Esophagus squamous epithelium (tissue), 4 donors: ENCODE measurements around the gene HOXD8.

Source experiments
- POLR2A ChIP-seq, 4 donors: fragments of 450-650 bp; IDR thresholded peaks; one replicate each; pipeline ENCODE4 v1.6.1; 2017; ENCODE audit warnings: antibody characterized with exemption in 4 of 4, mild to moderate bottlenecking in 4 of 4, moderate library complexity in 3 of 4
- TF ChIP-seq, protein P1 (sequence below), 6 experiments: fragments of 450-650 bp in 4 of 6; fragments of 200-600 bp in 2 of 6; sonication (generic) in 2 of 6; IDR thresholded peaks; one replicate each; pipeline ENCODE4 v1.5.1; 2016 to 2019; ENCODE audit warnings: antibody characterized with exemption in 6 of 6, mild to moderate bottlenecking in 4 of 6, moderate library complexity in 4 of 6

DNA sequence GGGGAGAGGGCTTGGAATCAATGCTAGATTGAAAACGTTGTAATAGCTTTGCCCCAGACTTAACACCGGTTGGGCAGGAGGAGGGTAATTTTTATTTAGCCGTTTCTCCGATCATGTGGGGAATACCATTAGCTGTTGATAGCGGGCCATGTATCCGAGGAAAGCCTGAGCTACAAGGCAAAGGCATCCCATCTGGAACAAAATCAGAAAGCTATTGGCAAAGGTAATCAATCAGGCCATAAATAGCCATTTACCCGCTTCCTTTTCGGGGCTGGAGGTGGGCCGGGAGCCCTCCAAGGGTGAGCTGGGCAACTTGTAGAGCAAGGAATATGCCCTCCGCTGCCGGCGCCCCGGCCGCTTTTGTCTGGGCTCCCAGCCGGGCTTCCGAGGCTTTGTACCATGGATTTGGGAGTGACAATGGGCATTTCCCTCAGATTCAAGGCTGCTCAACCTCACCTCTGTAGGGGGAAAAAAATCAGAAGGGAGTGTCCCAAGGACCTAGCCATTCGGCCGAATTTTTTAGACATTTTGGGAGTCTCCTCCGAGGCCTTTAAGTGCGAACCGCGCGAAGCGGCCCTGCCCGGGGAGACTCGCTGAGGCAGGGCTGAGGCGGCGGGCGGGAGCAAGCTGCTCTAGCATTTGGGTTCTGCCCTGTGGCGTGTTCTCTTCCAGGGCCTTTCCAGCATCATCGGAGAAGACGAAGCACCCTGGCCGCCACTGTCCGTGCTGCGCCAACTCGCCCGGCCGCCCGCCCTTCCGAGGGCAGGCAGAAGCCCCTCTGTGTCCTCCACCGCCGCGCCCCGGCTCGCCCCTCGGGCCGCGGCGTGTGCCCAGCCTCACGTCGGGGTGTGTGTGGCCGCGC lies 8.1 kb upstream of the HOXD8 start:
- TF ChIP-seq, protein P1, sequence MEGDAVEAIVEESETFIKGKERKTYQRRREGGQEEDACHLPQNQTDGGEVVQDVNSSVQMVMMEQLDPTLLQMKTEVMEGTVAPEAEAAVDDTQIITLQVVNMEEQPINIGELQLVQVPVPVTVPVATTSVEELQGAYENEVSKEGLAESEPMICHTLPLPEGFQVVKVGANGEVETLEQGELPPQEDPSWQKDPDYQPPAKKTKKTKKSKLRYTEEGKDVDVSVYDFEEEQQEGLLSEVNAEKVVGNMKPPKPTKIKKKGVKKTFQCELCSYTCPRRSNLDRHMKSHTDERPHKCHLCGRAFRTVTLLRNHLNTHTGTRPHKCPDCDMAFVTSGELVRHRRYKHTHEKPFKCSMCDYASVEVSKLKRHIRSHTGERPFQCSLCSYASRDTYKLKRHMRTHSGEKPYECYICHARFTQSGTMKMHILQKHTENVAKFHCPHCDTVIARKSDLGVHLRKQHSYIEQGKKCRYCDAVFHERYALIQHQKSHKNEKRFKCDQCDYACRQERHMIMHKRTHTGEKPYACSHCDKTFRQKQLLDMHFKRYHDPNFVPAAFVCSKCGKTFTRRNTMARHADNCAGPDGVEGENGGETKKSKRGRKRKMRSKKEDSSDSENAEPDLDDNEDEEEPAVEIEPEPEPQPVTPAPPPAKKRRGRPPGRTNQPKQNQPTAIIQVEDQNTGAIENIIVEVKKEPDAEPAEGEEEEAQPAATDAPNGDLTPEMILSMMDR (IDR thresholded peaks at IDR 0.05): no peak
- no peak for TF ChIP-seq POLR2A (IDR thresholded peaks at IDR 0.05)
